ENCODE results near the gene HSPA12B. TPM values are rescaled to one million over a fixed set of nuclear protein-coding genes. Genes with fewer than 3 reads are reported as not detected.
A peak's percentile ranks its signal among the peaks of the same experiment; 100 is the strongest.

HSPA12B gene
- total and polyA plus RNA-seq, 3 experiments from 2014 or later, result not detected

DNA sequence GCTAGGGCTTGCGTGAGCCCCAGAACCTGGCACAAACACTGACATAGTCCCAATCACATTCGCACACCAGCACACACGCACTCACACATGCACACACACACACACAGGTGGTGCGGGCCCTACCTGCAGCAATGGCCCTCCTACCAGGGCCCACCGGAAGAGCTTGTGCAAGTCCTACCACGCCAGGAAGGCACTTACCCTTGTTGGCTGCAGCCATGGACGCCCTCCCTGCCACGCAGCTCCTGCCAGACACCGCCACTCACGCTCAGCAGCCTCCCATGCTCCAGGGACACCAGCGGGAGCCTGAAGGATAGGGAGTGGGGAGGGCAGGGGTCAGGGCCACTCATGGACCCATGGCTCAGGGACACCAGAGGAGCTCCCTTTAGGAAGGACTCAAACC is 27.4 kb downstream of the HSPA12B start:
- H3K27ac Mint-ChIP-seq, result peak overlapping the region in 1 of 8 donors; percentile 57
- H3K4me1 ChIP-seq (ENCODE audit: insufficient read depth, low read length), result no peaks in the 10 kb centered on the region
- ChIA-PET CTCF (interaction anchor here (0.8 kb wide), 1 partner anchor 49 kb away, joined by 3 read pairs; no protein-coding TSS in a partner anchor), POLR2A (no interaction called here)
- H3K4me1 Mint-ChIP-seq, result no peaks in the 10 kb centered on the region
- no peaks in the 10 kb centered on the region for H3K36me3 ChIP-seq (ENCODE audit: insufficient read depth, low read length)
- no peaks in the 10 kb centered on the region for H3K9me3 Mint-ChIP-seq
- no peaks in the 10 kb centered on the region for H3K9me3 ChIP-seq (ENCODE audit: low read length)
- H3K27me3 ChIP-seq (ENCODE audit: insufficient read depth, low read length, poor library complexity, severe bottlenecking), result no peaks in the 10 kb centered on the region
- no peak for DNase-seq
- no peak overlapping the region for H3K4me3 ChIP-seq (ENCODE audit: low read length)
- H3K27ac ChIP-seq (ENCODE audit: low read depth, low read length), result no peak overlapping the region
- H3K36me3 Mint-ChIP-seq, result peaks cover 0 to 26% (median 11%) of the 10 kb centered on the region in 3 donors
- no peaks in the 10 kb centered on the region for H3K27me3 Mint-ChIP-seq
- H3K4me3 Mint-ChIP-seq, result no peak overlapping the region

DNA sequence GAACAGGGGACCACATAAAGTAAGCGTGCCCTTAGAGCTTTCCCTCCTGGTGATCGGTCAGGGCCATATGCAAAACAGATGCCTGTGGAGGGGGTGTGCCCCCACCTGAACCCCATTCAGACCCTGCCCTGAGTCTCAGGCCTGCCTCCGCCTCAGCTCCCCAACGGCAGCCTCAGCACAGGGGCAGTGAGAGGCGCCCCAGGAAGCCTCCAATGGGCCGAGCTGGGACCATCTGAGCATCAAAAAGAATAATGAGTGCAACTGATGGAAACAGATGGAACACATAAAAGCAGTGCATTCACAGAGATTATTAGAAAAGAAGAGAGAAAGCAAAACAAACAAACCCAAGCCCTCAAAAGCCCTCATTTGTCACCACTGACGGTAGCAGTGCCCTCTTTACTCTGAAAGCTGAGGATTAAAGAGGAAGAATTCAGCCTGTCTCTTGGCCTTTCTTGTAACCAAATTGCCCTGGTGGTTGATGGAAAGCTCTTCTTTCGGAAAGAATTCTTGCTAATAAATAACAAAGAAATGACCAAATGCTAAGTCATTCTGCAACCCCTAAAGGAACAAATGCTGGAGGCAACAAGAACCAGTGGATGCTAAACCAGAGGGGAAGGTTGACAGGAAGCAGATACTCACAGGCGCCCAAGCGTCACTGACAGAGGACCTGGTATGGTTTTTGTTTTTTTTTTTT is 28.3 kb downstream of the HSPA12B start:
- Histone ChIP-seq H3K4me1 (ENCODE audit: insufficient read depth, low read length) (no peaks in the 10 kb centered on the region), H3K4me3 (ENCODE audit: low read length) (no peak overlapping the region), H3K9me3 (ENCODE audit: low read length) (no peaks in the 10 kb centered on the region), H3K27me3 (ENCODE audit: insufficient read depth, low read length, poor library complexity, severe bottlenecking) (no peaks in the 10 kb centered on the region), H3K27ac (ENCODE audit: low read depth, low read length) (no peak overlapping the region), H3K36me3 (ENCODE audit: insufficient read depth, low read length) (no peaks in the 10 kb centered on the region)
- no peaks in the 10 kb centered on the region for H3K27me3 Mint-ChIP-seq
- ChIA-PET POLR2A (no interaction called here), CTCF (no interaction called here)
- peaks cover 0 to 2% (median 0%) of the 10 kb centered on the region in 3 donors for H3K4me1 Mint-ChIP-seq
- peaks cover 0 to 23% (median 11%) of the 10 kb centered on the region in 3 donors for H3K36me3 Mint-ChIP-seq
- no peak overlapping the region for H3K4me3 Mint-ChIP-seq
- H3K27ac Mint-ChIP-seq, result no peak overlapping the region
- H3K9me3 Mint-ChIP-seq, result no peaks in the 10 kb centered on the region
- peak in 1 of 5 donors; percentile 14 for DNase-seq

DNA sequence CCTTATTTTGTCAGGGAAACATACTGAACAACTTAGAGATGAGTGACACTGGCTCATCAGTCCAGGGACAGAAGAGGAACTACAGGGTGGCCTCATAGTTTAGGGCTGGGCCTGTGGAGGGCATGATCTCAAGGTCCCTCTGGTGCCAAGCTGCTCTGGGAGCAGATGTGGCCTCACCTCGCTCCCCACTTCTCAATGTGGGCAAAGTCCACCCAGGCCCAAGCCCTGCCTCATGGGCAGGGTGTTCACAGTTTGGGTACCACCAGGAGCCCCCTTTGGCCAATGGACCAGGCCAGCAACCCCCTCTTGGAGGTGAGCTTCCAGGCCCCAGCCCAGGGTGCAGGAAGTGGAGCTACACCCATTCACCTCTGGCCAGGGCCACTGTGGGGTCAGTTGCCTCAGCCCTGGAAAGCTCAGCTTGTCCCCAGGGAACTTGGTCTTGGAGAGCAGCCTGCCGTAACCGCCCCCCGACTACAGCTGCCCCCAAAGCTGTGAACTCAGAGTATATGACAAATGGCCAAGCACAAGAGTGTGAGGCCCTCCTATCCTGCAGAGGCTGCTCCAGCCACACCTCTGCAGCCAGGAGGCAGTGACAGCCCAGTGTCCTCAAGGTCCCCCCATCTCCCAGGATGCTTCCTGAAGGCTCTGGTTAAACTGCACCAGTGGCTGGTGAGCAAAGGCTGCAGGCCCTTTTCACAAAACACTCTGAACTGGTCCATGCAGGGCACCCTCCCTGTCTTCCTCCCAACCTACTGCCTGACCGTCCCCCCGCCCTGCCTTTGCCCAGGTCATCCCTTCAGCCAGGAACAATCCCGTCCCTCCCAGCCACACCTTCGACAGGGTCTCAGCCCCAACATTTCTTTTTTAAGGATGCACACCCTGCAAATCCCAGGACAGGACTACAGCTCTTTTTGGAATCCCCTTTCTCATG is 31.5 kb downstream of the HSPA12B start:
- Histone ChIP-seq H3K4me1 (ENCODE audit: insufficient read depth, low read length) (peaks cover 19% of the 10 kb centered on the region), H3K4me3 (ENCODE audit: low read length) (no peak overlapping the region), H3K27ac (ENCODE audit: low read depth, low read length) (no peak overlapping the region), H3K27me3 (ENCODE audit: insufficient read depth, low read length, poor library complexity, severe bottlenecking) (no peaks in the 10 kb centered on the region), H3K36me3 (ENCODE audit: insufficient read depth, low read length) (no peaks in the 10 kb centered on the region), H3K9me3 (ENCODE audit: low read length) (no peaks in the 10 kb centered on the region)
- Mint-ChIP-seq H3K27me3 (no peaks in the 10 kb centered on the region), H3K4me1 (peaks cover 4 to 26% (median 16%) of the 10 kb centered on the region in 3 donors), H3K27ac (peak overlapping the region in 2 of 8 donors; percentile 32 to 89), H3K36me3 (peaks cover 0 to 11% (median 5%) of the 10 kb centered on the region in 3 donors), H3K9me3 (no peaks in the 10 kb centered on the region), H3K4me3 (peak overlapping the region in 1 of 7 donors; percentile 54)
- ChIA-PET CTCF (interaction anchor here (1.1 kb wide), 2 partner anchors 11 to 14 kb away, joined by 3 read pairs; no protein-coding TSS in a partner anchor), POLR2A (no interaction called here)
- DNase-seq, result peak in 1 of 5 donors; percentile 28

DNA sequence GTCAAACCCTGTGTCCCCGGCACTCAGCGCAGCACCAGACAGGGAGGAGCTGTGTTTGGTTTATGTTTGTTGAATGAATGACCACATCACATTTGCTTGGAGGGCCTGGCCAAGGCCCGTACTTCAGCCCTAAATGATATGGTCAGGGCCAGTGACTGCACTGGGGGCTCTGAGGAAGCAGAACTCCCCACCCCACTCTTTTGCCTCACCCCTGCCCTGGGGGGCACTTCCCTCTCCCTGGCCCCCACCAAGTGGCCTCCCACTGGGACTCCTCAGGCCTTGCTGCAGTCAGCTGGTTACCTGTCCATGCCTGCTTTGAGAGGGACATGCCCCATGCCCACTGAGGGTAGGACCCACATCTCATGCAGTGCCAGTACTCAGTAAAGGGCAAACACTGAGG is 32.2 kb downstream of the HSPA12B start:
- Mint-ChIP-seq H3K36me3 (peaks cover 0 to 10% (median 5%) of the 10 kb centered on the region in 3 donors), H3K27ac (no peak overlapping the region), H3K9me3 (no peaks in the 10 kb centered on the region), H3K4me3 (peak overlapping the region in 2 of 7 donors; percentile 3 to 54), H3K27me3 (no peaks in the 10 kb centered on the region), H3K4me1 (peaks cover 7 to 28% (median 19%) of the 10 kb centered on the region in 3 donors)
- POLR2A ChIA-PET, result no interaction called here
- no peak overlapping the region for H3K27ac ChIP-seq (ENCODE audit: low read depth, low read length)
- no peaks in the 10 kb centered on the region for H3K27me3 ChIP-seq (ENCODE audit: insufficient read depth, low read length, poor library complexity, severe bottlenecking)
- CTCF ChIA-PET, result interaction anchor here (0.7 to 1.1 kb wide), 2 partner anchors 15 to 21 kb away, joined by 3 read pairs; no protein-coding TSS in a partner anchor
- no peaks in the 10 kb centered on the region for H3K36me3 ChIP-seq (ENCODE audit: insufficient read depth, low read length)
- peak in 1 of 5 donors; percentile 31 for DNase-seq
- H3K4me1 ChIP-seq (ENCODE audit: insufficient read depth, low read length), result peaks cover 22% of the 10 kb centered on the region
- H3K4me3 ChIP-seq (ENCODE audit: low read length), result no peak overlapping the region
- H3K9me3 ChIP-seq (ENCODE audit: low read length), result no peaks in the 10 kb centered on the region

DNA sequence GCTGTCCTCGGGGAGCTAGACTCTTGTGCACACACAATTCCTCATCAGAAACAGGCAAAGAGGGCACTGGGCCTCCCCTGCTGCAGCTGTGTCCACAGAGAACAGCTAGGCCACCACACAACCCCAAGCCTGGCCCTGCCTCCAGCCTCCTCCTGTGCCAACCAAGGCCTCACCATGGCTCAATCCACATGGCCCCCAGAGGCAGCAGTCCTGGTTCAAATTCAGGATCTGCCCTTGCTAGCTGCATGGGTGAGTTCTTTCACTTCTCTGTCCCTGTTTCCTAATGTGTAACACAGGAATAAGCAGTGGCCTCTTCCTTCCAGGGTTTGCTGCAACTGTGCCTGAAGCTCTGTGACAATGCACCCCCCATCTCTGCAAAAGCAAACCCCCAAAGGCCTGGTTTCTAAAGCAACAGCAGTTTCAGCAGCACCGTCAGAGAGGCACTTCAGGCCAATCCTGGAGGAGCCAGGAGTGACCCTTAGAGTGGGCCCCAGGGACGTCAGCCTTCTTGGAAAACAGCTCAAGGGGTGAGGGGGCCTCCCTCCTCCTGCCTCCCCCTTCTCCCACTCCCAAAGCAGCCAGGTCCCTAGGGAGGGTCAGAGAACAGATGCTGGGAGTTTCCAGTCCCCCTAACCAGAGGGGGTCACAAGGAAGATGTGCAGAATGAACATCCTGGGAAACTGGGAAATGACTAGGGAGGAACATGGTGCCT is 32.8 kb downstream of the HSPA12B start:
- H3K27ac Mint-ChIP-seq, result peak overlapping the region in 1 of 8 donors; percentile 22

DNA sequence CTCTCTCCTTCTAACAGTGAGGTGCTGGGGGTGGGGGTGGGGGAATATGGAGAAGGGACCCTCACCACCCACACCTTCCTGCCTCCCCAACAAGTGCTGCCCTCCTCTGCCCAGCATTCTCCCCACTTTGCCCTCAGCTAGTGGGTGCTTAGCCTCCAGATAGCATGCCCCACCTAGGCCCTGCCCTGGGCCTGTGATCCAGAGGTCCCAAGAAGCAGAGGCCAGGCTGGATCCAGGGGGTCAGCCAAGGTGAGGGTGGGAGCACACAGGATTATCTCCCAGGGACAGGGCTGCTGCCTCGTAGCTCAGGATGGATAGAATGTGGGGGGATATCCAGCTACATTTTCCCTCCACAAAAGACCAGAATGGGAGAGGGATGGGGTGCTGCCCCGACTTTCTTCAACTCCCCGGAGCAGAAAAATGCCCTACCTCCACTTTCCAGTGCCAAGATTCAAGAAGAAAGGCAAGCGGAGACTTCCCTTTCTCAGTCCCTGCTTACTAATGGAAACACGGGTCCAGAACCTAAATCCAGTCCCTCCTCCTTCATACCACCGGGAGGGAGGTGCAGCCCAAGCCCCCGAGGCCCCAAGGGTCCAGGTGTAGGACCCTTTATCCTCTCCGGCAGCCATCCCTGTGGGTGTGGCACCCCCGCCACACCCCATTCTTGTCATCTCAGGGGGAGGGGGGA is 34.1 kb downstream of the HSPA12B start:
- H3K27me3 ChIP-seq (ENCODE audit: insufficient read depth, low read length, poor library complexity, severe bottlenecking), result no peaks in the 10 kb centered on the region
- Mint-ChIP-seq H3K27me3 (peaks cover 0 to 2% of the 10 kb centered on the region in 2 donors), H3K4me3 (peak overlapping the region; percentile 83 to 98 (median 89)), H3K9me3 (no peaks in the 10 kb centered on the region), H3K4me1 (peaks cover 7 to 28% (median 19%) of the 10 kb centered on the region in 3 donors), H3K36me3 (peaks cover 0 to 7% (median 2%) of the 10 kb centered on the region in 3 donors), H3K27ac (peak overlapping the region in 5 of 8 donors; percentile 77 to 87 (median 80))
- no peaks in the 10 kb centered on the region for H3K9me3 ChIP-seq (ENCODE audit: low read length)
- DNase-seq, result peak in 1 of 5 donors; percentile 39
- peak overlapping the region; percentile 91 for H3K4me3 ChIP-seq (ENCODE audit: low read length)
- H3K27ac ChIP-seq (ENCODE audit: low read depth, low read length), result no peak overlapping the region
- no peaks in the 10 kb centered on the region for H3K36me3 ChIP-seq (ENCODE audit: insufficient read depth, low read length)
- CTCF ChIA-PET, result interaction anchor here (1.0 to 3.0 kb wide), 6 partner anchors 10 to 55 kb away, joined by 3 to 29 read pairs (median 6); partner anchors contain the start of genes AP5S1 and CENPB
- H3K4me1 ChIP-seq (ENCODE audit: insufficient read depth, low read length), result peaks cover 22% of the 10 kb centered on the region
- POLR2A ChIA-PET, result interaction anchor here (0.5 to 2.4 kb wide), 2 partner anchors 45 to 166 kb away, joined by 4 to 11 read pairs; no protein-coding TSS in a partner anchor

More for the DNA sequence above, 32.8 kb downstream of the HSPA12B start:
- H3K4me3 Mint-ChIP-seq, result peak overlapping the region in 5 of 7 donors; percentile 3 to 90 (median 27)
- peaks cover 7 to 28% (median 19%) of the 10 kb centered on the region in 3 donors for H3K4me1 Mint-ChIP-seq
- no peaks in the 10 kb centered on the region for H3K27me3 ChIP-seq (ENCODE audit: insufficient read depth, low read length, poor library complexity, severe bottlenecking)
- peaks cover 22% of the 10 kb centered on the region for H3K4me1 ChIP-seq (ENCODE audit: insufficient read depth, low read length)
- H3K36me3 Mint-ChIP-seq, result peaks cover 0 to 8% (median 5%) of the 10 kb centered on the region in 3 donors
- H3K27ac ChIP-seq (ENCODE audit: low read depth, low read length), result no peak overlapping the region
- H3K36me3 ChIP-seq (ENCODE audit: insufficient read depth, low read length), result no peaks in the 10 kb centered on the region
- H3K9me3 Mint-ChIP-seq, result no peaks in the 10 kb centered on the region
- POLR2A ChIA-PET, result no interaction called here
- no peaks in the 10 kb centered on the region for H3K9me3 ChIP-seq (ENCODE audit: low read length)
- no peaks in the 10 kb centered on the region for H3K27me3 Mint-ChIP-seq
- CTCF ChIA-PET, result interaction anchor here (0.7 to 2.0 kb wide), 5 partner anchors 8 to 21 kb away, joined by 3 to 6 read pairs (median 3); partner anchors contain the start of gene CENPB
- H3K4me3 ChIP-seq (ENCODE audit: low read length), result no peak overlapping the region
- DNase-seq, result peak in 1 of 5 donors; percentile 26

DNA sequence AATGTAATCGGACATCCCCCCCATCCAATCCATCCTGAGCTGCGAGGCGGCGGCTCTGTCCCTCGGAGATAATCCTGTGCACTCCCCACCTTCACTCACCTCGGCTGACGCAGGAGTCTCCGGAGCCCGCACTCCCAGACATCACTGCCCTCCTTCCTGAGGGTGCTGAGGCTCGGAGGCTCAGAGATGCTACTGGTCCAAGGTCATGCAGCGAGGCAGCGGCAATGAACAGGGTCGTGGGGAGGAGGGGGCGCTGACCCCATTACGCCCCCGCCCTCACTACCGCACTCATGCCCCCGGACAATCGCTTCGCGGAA is 34.6 kb downstream of the HSPA12B start:
- Histone ChIP-seq H3K4me1 (ENCODE audit: insufficient read depth, low read length) (peaks cover 22% of the 10 kb centered on the region), H3K4me3 (ENCODE audit: low read length) (peak overlapping the region; percentile 91), H3K27ac (ENCODE audit: low read depth, low read length) (peak overlapping the region; percentile 43), H3K36me3 (ENCODE audit: insufficient read depth, low read length) (no peaks in the 10 kb centered on the region), H3K9me3 (ENCODE audit: low read length) (no peaks in the 10 kb centered on the region), H3K27me3 (ENCODE audit: insufficient read depth, low read length, poor library complexity, severe bottlenecking) (no peaks in the 10 kb centered on the region)
- Mint-ChIP-seq H3K9me3 (no peaks in the 10 kb centered on the region), H3K27me3 (peaks cover 0 to 6% of the 10 kb centered on the region in 2 donors), H3K4me3 (peak overlapping the region; percentile 83 to 98 (median 89)), H3K27ac (peak overlapping the region in 5 of 8 donors; percentile 70 to 87 (median 80)), H3K36me3 (peaks cover 0 to 5% (median 0%) of the 10 kb centered on the region in 3 donors), H3K4me1 (peaks cover 7 to 28% (median 19%) of the 10 kb centered on the region in 3 donors)
- peak in 1 of 5 donors; percentile 13 for DNase-seq
- POLR2A ChIA-PET, result interaction anchor here (0.5 to 2.4 kb wide), 8 partner anchors 14 to 404 kb away, joined by 3 to 19 read pairs (median 6); partner anchors contain the start of genes AP5S1, CDC25B, CENPB and SPEF1
- CTCF ChIA-PET, result interaction anchor here (1.0 to 3.0 kb wide), 11 partner anchors 10 to 91 kb away, joined by 3 to 29 read pairs (median 5); partner anchors contain the start of genes AP5S1 and CENPB
